Panc1 (cell line): Measurements from ENCODE around the gene NPC1L1. TPM values are rescaled to one million over a fixed set of nuclear protein-coding genes. Genes with fewer than 3 reads are reported as not detected.

ENCODE experiments used
- ATAC-seq: fragments of 200-7000 bp; cut with Tn5 transposase; 2 replicates; pipeline ENCODE4 v1.9.1; 2020; ENCODE audit warnings: mild to moderate bottlenecking, moderate library complexity
- BruUV-seq: library from RNA; stranded (reverse); fragments of 400-500 nt; replicated peaks from 2 replicates; lab custom pipeline; 2021; lab: Mats Ljungman, UMichigan
- CTCF ChIA-PET: fragments of 300-600 bp; sonication (Branson Sonifier 250); formaldehyde crosslinking; loops from one replicate; lab custom pipeline; 2022; ENCODE audit warnings: antibody characterized with exemption; lab: Charles Lee
- POLR2A ChIA-PET: fragments of 300-600 bp; sonication (Branson Sonifier 250); formaldehyde crosslinking; loops from one replicate; lab custom pipeline; 2022; ENCODE audit warnings: antibody characterized with exemption; lab: Charles Lee
- DNase-seq: peaks from one replicate; pipeline ENCODE4 v3.0.0-alpha.2; 2010; ENCODE audit warnings: low read depth, low spot score
- H3K27ac ChIP-seq: 2 replicates; pipeline ENCODE4 v1.5.1; 2011; ENCODE audit warnings: mild to moderate bottlenecking, low read length, inconsistent platforms
- H3K27me3 ChIP-seq: fragments of 200-500 bp; sonication (Bioruptor generic); 2 replicates; pipeline ENCODE4 v1.6.0; 2014; ENCODE audit warnings: low read length, inconsistent platforms; ENCODE audit not compliant: control insufficient read depth, insufficient read depth
- H3K36me3 ChIP-seq: fragments of 200-500 bp; sonication (Bioruptor generic); 2 replicates; pipeline ENCODE4 v1.5.1; 2014; ENCODE audit warnings: inconsistent platforms, mild to moderate bottlenecking, low read length, moderate library complexity; ENCODE audit not compliant: control insufficient read depth, insufficient read depth
- H3K4me1 ChIP-seq: 2 replicates; pipeline ENCODE4 v1.5.1; 2011; ENCODE audit warnings: inconsistent platforms, mild to moderate bottlenecking, low read length, moderate library complexity; ENCODE audit not compliant: control insufficient read depth, insufficient read depth
- H3K4me3 ChIP-seq, 2 experiments: 2 replicates each; pipeline ENCODE4 v1.5.1; 2011 to 2012; ENCODE audit warnings: low read depth in 2 of 2, low read length in 2 of 2, mild to moderate bottlenecking in 2 of 2, inconsistent platforms in 1 of 2, moderate library complexity in 1 of 2
- H3K9me3 ChIP-seq: fragments of 200-500 bp; sonication (Bioruptor generic); 2 replicates; pipeline ENCODE4 v1.5.1; 2014; ENCODE audit warnings: low read depth, mild to moderate bottlenecking, inconsistent platforms, low read length, moderate library complexity; ENCODE audit not compliant: control insufficient read depth, insufficient read depth
- CTCF ChIP-seq: fragments of 450-650 bp; IDR thresholded peaks from 2 replicates; pipeline ENCODE4 v1.5.1; 2017; ENCODE audit warnings: mild to moderate bottlenecking
- POLR2AphosphoS5 ChIP-seq: IDR thresholded peaks from 2 replicates; pipeline ENCODE4 v1.6.1; 2012; ENCODE audit warnings: mild to moderate bottlenecking, low read depth, low read length, moderate library complexity
- REST ChIP-seq, 2 experiments: IDR thresholded peaks; 2 replicates each; pipeline ENCODE4 v1.6.1; 2011 to 2012; ENCODE audit warnings: low read depth in 2 of 2, control low read depth in 1 of 2, low read length in 1 of 2, mild to moderate bottlenecking in 1 of 2, moderate library complexity in 1 of 2; ENCODE audit not compliant: insufficient read depth in 1 of 2
- SIN3A ChIP-seq: IDR thresholded peaks from 2 replicates; pipeline ENCODE4 v1.6.1; 2012; ENCODE audit warnings: low read depth, mild to moderate bottlenecking, low read length, moderate library complexity, borderline replicate concordance; ENCODE audit not compliant: insufficient read depth
- TCF7L2 ChIP-seq: IDR thresholded peaks from 2 replicates; pipeline ENCODE4 v1.6.1; 2011; ENCODE audit warnings: mild to moderate bottlenecking, low read depth, low read length, inconsistent platforms
- in situ Hi-C: cut with HindIII; loops from 2 replicates; pipeline ENCODE4 v1.10.0; 2016; ENCODE audit warnings: low sequenced_read_pairs, low pct_unique_long_range_greater_than_20kb
- intact Hi-C: fragments of 100-400 bp; cut with micrococcal nuclease; formaldehyde crosslinking; loops from one replicate; pipeline ENCODE4 v1.10.0; 2022; ENCODE audit not compliant: unreplicated experiment
- total RNA-seq: library from RNA; stranded (reverse); gene quantifications from one replicate; pipeline ENCODE4 v1.2.1, GENCODE V29; 2021; ENCODE audit not compliant: unreplicated experiment

The NPC1L1 gene
- total RNA-seq, 1 experiment from 2014 or later, result not detected

- ChIA-PET POLR2A (no interaction called here), CTCF (interaction anchor here (0.5 to 1.0 kb wide), 3 partner anchors 22 to 465 kb away, joined by 3 to 4 read pairs (median 4); no protein-coding TSS in a partner anchor)
- DNase-seq, result no peak
- Histone ChIP-seq H3K27me3 (no peaks in the 10 kb centered on the region), H3K27ac (no peak overlapping the region), H3K4me3 (no peak overlapping the region), H3K9me3 (no peaks in the 10 kb centered on the region), H3K36me3 (no peaks in the 10 kb centered on the region), H3K4me1 (no peaks in the 10 kb centered on the region)
- no peak for ATAC-seq
- TF ChIP-seq SIN3A, result no peak
- TF ChIP-seq POLR2AphosphoS5, result no peak
- no TSS peak for BruUV-seq
- intact Hi-C loops (no loop called here), in situ Hi-C loops (no loop called here)
These were observed 7.0 kb downstream of the NPC1L1 start for GRCh38 chr7:44534087-44534486.

GRCh38 chr7:44533301-44534055 is 7.7 kb downstream of the NPC1L1 start:
- Histone ChIP-seq H3K4me3 (no peak overlapping the region), H3K4me1 (no peaks in the 10 kb centered on the region), H3K27ac (no peak overlapping the region), H3K36me3 (no peaks in the 10 kb centered on the region), H3K9me3 (no peaks in the 10 kb centered on the region), H3K27me3 (no peaks in the 10 kb centered on the region)
- ChIA-PET POLR2A (no interaction called here), CTCF (interaction anchor here (1.0 kb wide), 1 partner anchor 32 kb away, joined by 3 read pairs; no protein-coding TSS in a partner anchor)
- no TSS peak for BruUV-seq
- ATAC-seq, result peak; percentile 25; the same call in 1 of the 2 replicates
- in situ Hi-C loops, result no loop called here
- intact Hi-C loops, result no loop called here
- DNase-seq, result no peak
- TF ChIP-seq POLR2AphosphoS5 (no peak), CTCF (no peak), TCF7L2 (no peak), REST (IDR thresholded peaks at IDR 0.05; ENCODE audit: insufficient read depth in 1 of 2, low read depth in 2 of 2, low read length in 1 of 2) (no peak), SIN3A (no peak)
